Astrocyte of the cerebellum (primary cell): ENCODE measurements around the gene MARF1.
A peak's percentile ranks its signal among the peaks of the same experiment; 100 is the strongest.
"Not testable (repeated sequence)": the region's sequence is repeated elsewhere in the genome, so short reads cannot be mapped to it uniquely, and the experiment has no call there.

Experiments used
- DNase-seq: peaks from one replicate; pipeline ENCODE4 v3.0.0-alpha.2; 2011; ENCODE audit warnings: low read depth
- H3K4me3 ChIP-seq: 2 replicates; pipeline ENCODE4 v1.5.1; 2011; ENCODE audit warnings: mild to moderate bottlenecking, low read depth, low read length, moderate library complexity
- in situ Hi-C: cut with HindIII; loops from 2 replicates; pipeline ENCODE4 v1.10.0; 2017; ENCODE audit warnings: low sequenced_read_pairs
- TF ChIP-seq, protein P1 (sequence below): IDR thresholded peaks from 2 replicates; pipeline ENCODE4 v1.5.1; 2012; ENCODE audit warnings: low read length, low read depth, moderate library complexity, mild to moderate bottlenecking; ENCODE audit errors: missing control alignments

The MARF1 gene

DNA sequence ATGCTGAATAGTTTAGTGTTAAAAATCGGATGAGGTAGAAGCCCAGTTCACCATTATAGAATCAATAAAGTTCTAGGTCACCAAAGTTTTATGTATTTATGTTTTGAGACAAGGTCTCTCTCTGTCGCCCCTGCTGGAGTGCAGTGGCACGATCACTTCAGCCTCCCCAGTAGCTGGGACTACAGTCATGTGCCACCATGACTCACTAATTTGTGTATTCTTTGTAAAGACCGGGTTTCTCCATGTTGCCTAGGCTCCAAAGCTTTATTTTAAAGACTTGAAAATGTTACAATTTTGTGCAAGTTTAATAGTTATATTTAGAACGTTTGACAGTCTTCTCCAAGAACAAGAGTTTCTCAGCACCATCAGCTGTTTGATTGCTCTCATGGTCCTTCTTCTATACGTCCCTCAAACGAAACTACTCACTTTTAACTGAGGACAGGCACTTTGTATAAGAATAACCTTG is 39.2 kb upstream of the MARF1 start:
- in situ Hi-C loops = no loop called here
- TF ChIP-seq, protein P1, sequence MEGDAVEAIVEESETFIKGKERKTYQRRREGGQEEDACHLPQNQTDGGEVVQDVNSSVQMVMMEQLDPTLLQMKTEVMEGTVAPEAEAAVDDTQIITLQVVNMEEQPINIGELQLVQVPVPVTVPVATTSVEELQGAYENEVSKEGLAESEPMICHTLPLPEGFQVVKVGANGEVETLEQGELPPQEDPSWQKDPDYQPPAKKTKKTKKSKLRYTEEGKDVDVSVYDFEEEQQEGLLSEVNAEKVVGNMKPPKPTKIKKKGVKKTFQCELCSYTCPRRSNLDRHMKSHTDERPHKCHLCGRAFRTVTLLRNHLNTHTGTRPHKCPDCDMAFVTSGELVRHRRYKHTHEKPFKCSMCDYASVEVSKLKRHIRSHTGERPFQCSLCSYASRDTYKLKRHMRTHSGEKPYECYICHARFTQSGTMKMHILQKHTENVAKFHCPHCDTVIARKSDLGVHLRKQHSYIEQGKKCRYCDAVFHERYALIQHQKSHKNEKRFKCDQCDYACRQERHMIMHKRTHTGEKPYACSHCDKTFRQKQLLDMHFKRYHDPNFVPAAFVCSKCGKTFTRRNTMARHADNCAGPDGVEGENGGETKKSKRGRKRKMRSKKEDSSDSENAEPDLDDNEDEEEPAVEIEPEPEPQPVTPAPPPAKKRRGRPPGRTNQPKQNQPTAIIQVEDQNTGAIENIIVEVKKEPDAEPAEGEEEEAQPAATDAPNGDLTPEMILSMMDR = peak; percentile 66
- DNase-seq = peak; percentile 39
- H3K4me3 ChIP-seq = no peak overlapping the region

DNA sequence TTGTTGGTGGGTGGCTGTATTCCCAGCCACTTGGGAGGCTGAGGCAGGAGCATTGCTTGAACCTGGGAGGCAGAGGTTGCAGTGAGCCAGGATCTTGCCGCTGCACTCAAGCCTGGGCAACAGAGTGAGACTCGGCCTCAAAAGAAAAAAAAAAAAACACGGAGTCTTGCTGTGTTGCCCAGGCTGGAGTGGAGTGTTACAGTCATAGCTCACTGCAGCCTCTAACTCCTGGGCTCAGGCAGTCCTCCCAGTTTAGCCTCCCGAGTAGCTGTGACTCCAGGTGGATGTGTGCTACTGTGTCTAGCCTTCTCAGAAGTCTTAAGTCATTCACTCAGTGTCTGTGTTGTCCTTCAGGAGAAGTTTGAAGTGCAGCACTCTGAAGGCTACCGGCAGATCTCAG is 34.5 kb upstream of the MARF1 start:
- no peak for DNase-seq
- in situ Hi-C loops = no loop called here
- no peak overlapping the region for H3K4me3 ChIP-seq
- TF ChIP-seq, protein P1 = no peak

DNA sequence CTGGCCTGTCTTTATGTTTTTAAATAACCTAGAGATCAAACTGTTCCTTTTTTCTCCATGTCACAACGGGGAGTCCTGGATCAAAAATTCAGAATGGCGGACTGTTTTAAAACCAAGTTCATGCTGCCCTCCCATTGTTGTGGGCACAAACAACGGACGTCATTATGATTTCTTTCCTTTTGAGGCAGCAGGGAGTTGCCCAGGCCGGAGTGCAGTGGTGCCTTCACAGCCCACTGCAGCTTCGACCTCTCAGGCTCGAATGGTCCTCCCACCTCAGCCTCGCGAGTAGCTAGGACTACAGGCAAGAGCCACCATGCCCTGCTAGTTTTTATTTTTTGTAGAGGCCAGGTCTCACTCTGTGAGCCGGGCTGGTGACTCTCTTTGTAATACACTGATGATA is 33.6 kb upstream of the MARF1 start:
- no peak overlapping the region for H3K4me3 ChIP-seq
- TF ChIP-seq, protein P1 = no peak
- DNase-seq = no peak
- in situ Hi-C loops = no loop called here

DNA sequence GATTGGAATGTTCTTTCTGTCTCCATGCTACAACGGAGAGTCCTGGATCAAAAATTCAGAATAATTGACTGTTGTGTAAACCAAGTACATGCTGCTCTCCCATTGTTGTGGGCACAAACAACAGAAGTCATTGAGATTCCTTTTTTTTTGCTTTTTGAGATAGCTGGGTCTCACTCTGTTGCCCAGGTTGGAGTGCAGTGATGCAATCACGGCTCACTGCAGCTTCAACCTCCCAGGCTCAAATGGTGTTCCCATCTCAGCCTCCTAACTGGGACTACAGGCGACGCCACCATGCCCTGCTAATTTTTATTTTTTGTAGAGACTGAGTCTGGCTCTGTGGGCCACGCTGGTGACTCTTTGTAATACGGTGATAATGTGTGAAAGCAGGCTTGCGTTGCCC is 31.6 kb upstream of the MARF1 start:
- TF ChIP-seq, protein P1 = no peak
- in situ Hi-C loops = no loop called here
- H3K4me3 ChIP-seq = no peak overlapping the region
- no peak for DNase-seq

DNA sequence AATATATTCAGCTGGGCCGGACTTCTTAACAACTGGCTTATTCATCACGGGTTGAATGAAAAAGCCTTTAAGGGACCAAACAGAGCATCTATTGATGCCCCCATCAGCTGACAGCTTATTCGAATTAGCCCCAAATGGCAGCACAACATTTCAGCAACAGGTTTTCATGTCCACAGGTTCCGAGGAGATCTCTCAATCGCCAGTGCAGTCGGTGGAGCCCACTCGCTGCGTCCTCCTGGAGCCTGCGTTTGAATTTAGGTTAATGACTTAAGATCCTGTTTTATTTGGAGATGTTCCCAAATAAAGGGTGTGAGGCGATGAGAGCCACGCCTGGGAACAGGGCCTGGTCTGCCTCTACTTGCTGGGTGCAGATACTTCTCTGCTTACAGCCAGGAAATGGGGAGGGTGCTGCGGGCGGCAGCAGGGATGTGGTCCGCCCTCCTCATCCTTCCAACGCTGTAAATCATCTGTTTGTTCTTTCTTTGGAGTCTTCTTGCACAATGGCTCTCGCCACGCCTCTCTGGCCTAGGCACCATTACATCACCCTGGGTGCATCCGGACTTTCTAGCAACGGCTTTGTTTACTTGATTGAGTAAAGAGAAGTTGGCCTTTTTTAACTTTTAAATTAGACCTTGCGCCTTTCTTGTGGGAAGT is 29.7 kb upstream of the MARF1 start:
- peak; percentile 76 for DNase-seq
- no peak overlapping the region for H3K4me3 ChIP-seq
- in situ Hi-C loops = no loop called here
- TF ChIP-seq, protein P1 = no peak

DNA sequence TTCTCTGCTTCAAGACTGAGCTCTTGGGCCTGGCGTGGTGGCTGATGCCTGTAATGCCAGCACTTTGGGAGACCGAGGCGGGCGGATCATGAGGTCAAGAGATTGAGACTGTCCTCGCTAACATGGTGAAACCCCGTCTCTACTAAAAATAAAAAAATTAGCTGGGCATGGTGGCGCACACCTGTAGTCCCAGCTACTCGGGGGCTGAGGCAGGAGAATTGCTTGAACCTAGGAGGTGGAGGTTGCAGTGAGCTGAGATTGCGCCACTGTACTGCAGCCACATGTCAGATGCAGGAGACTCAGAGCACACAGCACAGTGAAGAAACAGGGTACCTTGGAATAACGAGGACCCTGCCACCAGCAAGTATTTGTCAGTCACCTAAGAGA is 29.2 kb upstream of the MARF1 start:
- H3K4me3 ChIP-seq, DNase-seq, in situ Hi-C loops: not testable (repeated sequence)

DNA sequence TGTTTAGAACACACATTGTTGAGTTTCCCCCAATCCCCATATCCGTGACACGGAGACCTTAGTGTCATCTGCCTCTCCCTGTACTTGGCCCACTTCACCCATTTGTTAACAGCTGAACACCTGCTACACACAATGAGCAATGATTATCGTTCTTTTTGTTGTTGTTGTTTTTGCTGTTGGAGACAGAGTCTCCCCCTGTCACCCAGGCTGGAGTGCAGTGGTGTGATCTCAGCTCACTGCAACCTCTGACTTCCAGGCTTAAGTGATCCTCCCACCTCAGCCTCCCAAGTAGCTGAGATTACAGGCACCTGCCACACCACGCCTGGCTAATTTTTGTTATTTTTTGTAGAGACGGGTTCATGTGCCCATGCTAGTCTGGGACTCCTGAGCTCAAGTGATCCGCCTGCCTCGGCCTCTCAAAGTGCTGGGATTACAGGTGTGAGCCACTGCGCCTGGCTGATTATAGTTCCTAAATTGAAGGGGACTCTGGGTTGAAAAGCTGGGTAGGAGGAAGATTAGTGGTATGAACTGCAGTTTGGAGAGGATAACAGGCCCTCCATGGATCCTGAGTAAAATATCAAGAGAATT is 28.7 kb upstream of the MARF1 start:
- in situ Hi-C loops = no loop called here
- H3K4me3 ChIP-seq = no peak overlapping the region
- no peak for DNase-seq
- TF ChIP-seq, protein P1 = no peak
